SK-N-SH treated with all-trans-retinoic acid at 6 μM for 48 hours (cell line): Measurements from ENCODE around the gene NEGR1.

Experiments used
- ARNTL ChIP-seq: fragments of 450-650 bp; formaldehyde crosslinking; IDR thresholded peaks from 2 replicates; pipeline ENCODE4 v1.5.0; 2020; ENCODE audit warnings: low read depth, mild to moderate bottlenecking, moderate library complexity, borderline replicate concordance
- CSDC2 ChIP-seq: fragments of 250-450 bp; sonication (Bioruptor Pico); IDR thresholded peaks from 2 replicates; pipeline ENCODE4 v1.5.0; 2020; ENCODE audit warnings: mild to moderate bottlenecking, moderate library complexity
- CSRNP3 ChIP-seq: fragments of 250-450 bp; sonication (Bioruptor Pico); IDR thresholded peaks from 2 replicates; pipeline ENCODE4 v1.5.1; 2021; ENCODE audit warnings: mild to moderate bottlenecking, moderate library complexity
- GLIS3 ChIP-seq: fragments of 250-450 bp; sonication (Bioruptor Pico); IDR thresholded peaks from 2 replicates; pipeline ENCODE4 v1.5.0; 2020; ENCODE audit warnings: mild to moderate bottlenecking, moderate library complexity
- OSR1 ChIP-seq: fragments of 250-450 bp; sonication (Bioruptor Pico); IDR thresholded peaks from 2 replicates; pipeline ENCODE4 v1.8.0; 2022; ENCODE audit warnings: moderate library complexity, mild to moderate bottlenecking, inconsistent platforms
- PATZ1 ChIP-seq: fragments of 250-450 bp; sonication (Bioruptor Pico); IDR thresholded peaks from 2 replicates; pipeline ENCODE4 v1.8.0; 2020; ENCODE audit warnings: mild to moderate bottlenecking, moderate library complexity, borderline replicate concordance
- RARB ChIP-seq: fragments of 250-450 bp; sonication (Bioruptor Pico); IDR thresholded peaks from 2 replicates; pipeline ENCODE4 v1.8.0; 2021; ENCODE audit warnings: mild to moderate bottlenecking, moderate library complexity
- ZFP3 ChIP-seq: fragments of 250-450 bp; sonication (Bioruptor Pico); IDR thresholded peaks from 2 replicates; pipeline ENCODE4 v1.5.0; 2020; ENCODE audit warnings: mild to moderate bottlenecking, moderate library complexity
- ZFP30 ChIP-seq: fragments of 450-650 bp; formaldehyde crosslinking; IDR thresholded peaks from 2 replicates; pipeline ENCODE4 v1.5.0; 2022; ENCODE audit warnings: mild to moderate bottlenecking, moderate library complexity
- ZNF565 ChIP-seq: fragments of 450-650 bp; formaldehyde crosslinking; conservative IDR thresholded peaks from 2 replicates; pipeline ENCODE4 v1.5.0; 2020; ENCODE audit warnings: low read depth, mild to moderate bottlenecking, moderate library complexity
- ZNF70 ChIP-seq: fragments of 450-650 bp; formaldehyde crosslinking; IDR thresholded peaks from 2 replicates; pipeline ENCODE4 v1.5.0; 2020; ENCODE audit warnings: mild to moderate bottlenecking, moderate library complexity
- ZNF8 ChIP-seq: fragments of 450-650 bp; formaldehyde crosslinking; IDR thresholded peaks from 2 replicates; pipeline ENCODE4 v1.5.0; 2020; ENCODE audit warnings: mild to moderate bottlenecking, moderate library complexity

- TF ChIP-seq CSRNP3 (no peak), PATZ1 (CRISPR knock-in tag) (no peak), ARNTL (CRISPR knock-in tag) (no peak), GLIS3 (CRISPR knock-in tag) (no peak), OSR1 (no peak), CSDC2 (CRISPR knock-in tag) (no peak), ZNF70 (CRISPR knock-in tag) (no peak), RARB (CRISPR knock-in tag) (no peak), ZNF565 (no peak), ZNF8 (CRISPR knock-in tag) (no peak), ZFP30 (no peak), ZFP3 (CRISPR knock-in tag) (no peak)
Observed at GRCh38 chr1:71557138-71557537, 725.2 kb downstream of the NEGR1 start.
